Activated CD4-positive, alpha-beta T cell treated with anti-CD3 and anti-CD28 coated beads, Interleukin-2, Interleukin-6, amounts not matched to agents 100 ng/mL and 50 ng/mL, durations not matched to agents 16 hours and 8 hours (primary cell): Measurements from ENCODE around the gene SIGMAR1.
"Not testable (repeated sequence)": the region's sequence is repeated elsewhere in the genome, so short reads cannot be mapped to it uniquely, and the experiment has no call there.

Experiments
- DNase-seq: peaks from one replicate; pipeline ENCODE4 v3.0.0-alpha.2; 2020

The SIGMAR1 gene

DNA sequence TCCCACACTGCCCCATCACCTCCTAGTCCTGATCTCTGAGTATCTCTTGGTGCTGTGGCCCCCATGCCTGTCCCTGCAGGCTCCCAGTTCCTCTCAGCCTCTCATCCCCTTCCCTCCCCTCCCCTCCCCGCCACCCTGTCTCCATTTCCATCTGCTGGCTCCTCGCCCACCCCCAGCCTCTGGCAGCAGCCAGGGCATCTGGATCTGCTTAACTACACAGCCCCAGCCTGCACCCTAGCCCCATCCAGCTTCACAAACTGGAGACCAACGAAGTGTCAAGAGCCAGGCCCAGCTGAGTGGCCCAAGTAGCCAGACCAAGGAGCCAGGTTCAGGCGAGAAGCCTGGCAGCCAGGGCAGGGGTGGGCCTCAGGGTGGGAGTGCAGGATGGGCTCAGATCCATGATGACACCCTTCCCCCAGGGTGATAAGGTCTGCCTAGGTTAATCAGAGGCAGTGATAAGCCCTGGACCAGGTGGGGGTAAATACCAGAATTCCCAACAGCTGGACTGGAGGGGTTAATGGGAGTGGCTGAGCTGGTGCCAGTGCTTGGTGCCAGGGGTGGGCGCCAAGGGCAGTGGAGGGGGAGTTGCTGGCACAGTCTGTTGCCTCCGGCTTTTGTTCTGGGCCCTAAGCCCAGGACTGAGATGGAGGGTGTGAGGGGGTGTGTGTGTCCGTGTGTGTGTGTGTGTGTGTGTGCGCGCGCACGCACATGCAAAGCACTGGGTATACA is 16.9 kb upstream of the SIGMAR1 start:
- no peak for DNase-seq

DNA sequence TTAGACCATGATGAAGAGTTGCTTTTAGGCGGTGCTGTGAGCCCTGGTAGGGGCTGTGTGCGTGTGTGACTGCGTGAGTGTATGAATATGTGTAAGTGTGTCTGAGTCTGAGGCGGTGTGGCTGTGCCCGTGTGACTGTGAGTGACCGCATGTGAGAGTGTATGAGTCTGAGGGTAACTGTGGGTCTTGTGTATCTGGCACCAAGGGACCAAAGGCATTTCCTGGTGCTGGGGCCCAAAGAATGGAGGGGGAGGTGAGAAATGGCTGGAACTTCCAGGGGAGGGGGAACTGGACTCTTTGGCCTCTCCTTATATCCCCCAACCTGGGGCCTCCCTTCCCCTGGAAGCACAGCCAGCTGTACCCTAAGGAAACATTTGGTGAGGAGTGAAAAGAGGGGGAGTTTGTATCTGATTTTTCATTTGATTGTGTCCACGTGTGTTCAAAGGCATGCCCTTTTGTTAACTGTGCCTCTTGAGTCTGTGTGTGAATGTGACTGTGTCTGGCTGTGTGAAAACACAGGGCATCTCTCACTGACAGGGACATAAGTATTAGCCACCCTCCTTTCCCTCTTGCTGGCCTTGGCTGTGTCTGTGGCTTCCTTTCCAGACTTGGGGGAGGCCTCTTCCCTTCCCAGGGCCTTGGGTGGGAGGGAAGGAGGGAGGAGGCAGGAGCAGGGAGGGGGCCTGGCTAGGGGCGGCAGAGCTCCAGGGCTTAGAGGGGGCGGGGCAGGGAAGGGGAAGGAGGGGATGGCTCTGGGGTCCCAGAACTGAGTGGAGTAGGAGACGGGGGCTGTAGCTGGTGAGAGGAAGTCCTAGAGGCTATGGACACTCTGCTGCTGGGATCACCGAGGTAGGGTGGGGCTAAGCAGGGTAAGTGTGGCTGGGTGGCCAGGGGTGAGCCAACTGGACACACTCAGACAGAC is 15.8 kb upstream of the SIGMAR1 start:
- DNase-seq: no peak

- no peak for DNase-seq
Measured at GRCh38 chr9:34652602-34653000, 15.0 kb upstream of the SIGMAR1 start.

DNA sequence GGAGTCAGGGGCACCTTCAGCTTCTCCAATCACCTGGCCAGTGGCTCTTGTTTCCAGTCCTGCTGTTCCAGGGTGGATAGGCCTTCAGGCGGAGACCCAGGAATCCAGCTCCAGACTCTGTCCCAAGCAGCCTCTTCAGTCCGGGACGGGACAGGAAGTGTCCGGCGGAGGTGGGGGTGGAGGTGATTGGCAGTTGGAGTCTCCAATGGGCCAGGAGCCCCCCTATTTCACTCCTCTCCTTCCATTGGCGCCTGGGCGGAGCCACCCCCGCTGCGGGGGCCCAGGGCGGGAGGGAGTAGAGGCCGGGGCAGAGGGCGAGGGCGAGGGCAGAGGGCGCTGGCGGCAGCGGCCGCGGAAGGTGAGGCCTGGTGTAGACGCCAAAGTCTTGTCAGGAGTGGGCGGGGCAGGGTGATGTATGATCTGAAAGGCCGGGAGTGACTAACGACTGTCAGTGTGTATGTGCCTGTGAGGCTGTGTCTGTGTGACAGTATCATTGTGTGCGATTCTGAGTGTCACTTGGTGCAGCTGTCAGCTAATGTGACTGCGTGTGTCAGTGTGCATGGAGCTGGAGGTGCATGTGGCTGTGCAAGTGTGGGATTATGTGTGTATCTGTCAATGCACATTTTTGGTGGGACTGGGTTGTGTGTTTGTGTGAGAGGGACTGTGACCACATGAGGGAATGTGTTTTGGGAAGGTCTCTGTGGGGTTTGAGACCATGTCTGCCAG is 14.5 kb upstream of the SIGMAR1 start, which contains the start of gene IL11RA:
TSS of gene IL11RA (plus strand) at position 310 of the 726 bp plus-strand sequence. CDS start 3,033 bp downstream, outside the sequence.
- peak; percentile 59 for DNase-seq

DNA sequence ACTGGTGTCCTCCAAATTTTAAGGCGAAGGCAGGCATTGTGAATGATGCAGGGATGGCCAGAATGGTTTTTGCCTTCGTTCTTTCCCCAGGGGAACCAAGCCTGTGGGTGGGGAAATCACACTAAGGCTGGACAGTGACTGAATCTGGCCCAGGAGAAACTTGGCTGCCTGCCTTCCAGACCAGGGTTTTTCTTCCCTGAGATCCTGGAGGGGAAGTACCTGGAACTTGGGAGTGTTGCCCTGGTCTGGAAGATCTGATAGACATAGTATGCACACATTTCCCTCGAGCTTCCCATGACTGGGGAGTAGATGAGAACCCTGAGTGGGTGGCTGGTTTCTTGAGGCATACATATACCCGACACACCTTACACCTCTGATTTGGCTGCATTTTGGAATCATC is 13.7 kb upstream of the SIGMAR1 start:
- no peak for DNase-seq

GRCh38 chr9:34650816-34651215 is 13.2 kb upstream of the SIGMAR1 start:
- no peak for DNase-seq

- no peak for DNase-seq
Measured at GRCh38 chr9:34648673-34649072, 11.1 kb upstream of the SIGMAR1 start.

GRCh38 chr9:34647651-34648050 is 10.1 kb upstream of the SIGMAR1 start:
- peak; percentile 36 for DNase-seq

DNA sequence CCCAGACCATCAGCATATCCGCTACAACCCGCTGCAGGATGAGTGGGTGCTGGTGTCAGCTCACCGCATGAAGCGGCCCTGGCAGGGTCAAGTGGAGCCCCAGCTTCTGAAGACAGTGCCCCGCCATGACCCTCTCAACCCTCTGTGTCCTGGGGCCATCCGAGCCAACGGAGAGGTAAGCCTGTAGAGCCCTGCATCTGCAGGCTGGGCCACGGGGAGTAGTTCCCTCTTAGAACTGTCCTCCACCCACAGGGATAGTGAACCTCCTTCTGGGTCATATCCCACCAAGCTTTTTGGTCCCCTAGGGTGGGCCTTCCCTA is 9.5 kb upstream of the SIGMAR1 start:
- no peak for DNase-seq

GRCh38 chr9:34646211-34647083 is 8.9 kb upstream of the SIGMAR1 start, which contains the start of gene GALT:
Gene GALT, plus strand, starts transcription at chr9:34646675. Its CDS starts 30 bp downstream, at chr9:34646705.
- DNase-seq: peak; percentile 97

DNA sequence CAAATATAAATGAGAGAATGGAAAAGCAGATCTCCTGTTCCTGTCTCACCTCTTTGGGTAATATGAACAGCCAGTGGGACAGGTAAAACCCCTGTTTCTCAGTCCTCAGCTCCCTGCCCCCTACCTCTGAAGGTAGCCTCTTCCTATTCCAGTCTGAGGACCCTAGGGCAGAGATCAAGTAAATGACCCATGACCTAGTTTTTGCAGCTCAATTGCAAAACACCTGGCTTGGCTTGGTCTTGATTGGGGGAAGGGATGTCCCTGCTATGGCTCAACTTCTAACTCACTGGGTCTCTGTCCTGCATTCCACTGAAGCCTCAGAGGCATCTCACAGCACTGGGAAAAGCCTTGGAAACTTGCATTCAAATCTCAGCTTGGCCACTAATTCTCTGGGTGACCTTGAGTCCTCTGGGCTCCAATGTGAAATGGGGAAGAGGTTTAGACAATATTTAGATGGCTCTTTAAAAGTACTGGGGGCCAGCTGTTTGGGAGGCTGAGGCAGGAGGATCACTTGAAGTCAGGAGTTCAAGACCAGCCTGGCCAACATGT is 7.3 kb upstream of the SIGMAR1 start:
- no peak for DNase-seq

GRCh38 chr9:34642679-34643078 is 5.1 kb upstream of the SIGMAR1 start:
- DNase-seq: no peak

DNA sequence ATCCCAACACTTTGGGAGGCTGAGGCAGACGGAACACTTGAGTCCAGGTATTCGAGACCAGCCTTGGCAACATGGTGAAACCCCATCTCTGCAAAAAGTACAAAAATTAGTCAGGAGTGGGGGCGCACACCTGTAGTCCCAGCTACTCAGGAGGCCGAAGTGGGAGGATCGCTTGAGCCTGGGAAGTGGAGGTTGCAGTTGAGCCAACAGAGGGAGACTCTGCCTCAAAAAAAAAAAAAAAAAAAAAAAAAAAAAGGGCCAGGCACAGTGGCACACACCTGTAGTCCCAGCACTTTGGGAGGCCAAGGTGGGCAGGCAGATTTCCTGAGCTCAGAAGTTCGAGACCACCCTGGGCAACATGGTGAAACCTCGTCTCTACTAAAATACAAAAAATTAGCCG is 1.7 kb upstream of the SIGMAR1 start:
- DNase-seq: not testable (repeated sequence)

- no peak for DNase-seq
Measured at GRCh38 chr9:34638138-34638445, 505 bp upstream of the SIGMAR1 start.

DNA sequence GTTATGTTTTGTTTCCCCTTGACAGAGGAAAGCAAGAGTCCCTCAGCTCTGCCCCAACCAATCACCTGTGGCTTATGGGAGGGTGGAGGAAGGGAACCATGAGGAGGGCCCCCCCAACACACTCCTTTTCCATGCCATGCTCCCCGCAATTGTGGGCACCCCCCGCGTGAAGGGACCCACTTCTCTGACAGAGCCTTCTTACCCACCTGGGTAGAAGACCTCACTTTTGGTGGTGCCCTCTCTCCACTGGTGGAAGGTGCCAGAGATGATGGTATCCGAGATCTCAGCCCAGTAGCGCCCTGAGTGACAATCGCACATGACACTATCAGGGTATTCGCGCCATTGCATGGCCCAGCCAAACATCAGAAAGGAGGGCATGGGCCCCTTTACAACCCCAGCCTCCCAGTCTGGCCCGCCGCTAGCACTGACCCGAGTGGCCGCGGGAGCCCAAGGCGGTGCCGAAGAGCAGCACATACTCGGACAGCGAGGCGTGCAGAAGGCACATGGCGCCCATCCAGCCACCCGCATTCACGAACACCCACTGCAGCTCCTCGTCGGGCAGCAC is 714 bp downstream of the SIGMAR1 start:
- DNase-seq: peak; percentile 42

- DNase-seq: no peak
Measured at GRCh38 chr9:34635556-34635955, 2.0 kb downstream of the SIGMAR1 start.

- no peak for DNase-seq
Measured at GRCh38 chr9:34634551-34635248, 2.9 kb downstream of the SIGMAR1 start.

DNA sequence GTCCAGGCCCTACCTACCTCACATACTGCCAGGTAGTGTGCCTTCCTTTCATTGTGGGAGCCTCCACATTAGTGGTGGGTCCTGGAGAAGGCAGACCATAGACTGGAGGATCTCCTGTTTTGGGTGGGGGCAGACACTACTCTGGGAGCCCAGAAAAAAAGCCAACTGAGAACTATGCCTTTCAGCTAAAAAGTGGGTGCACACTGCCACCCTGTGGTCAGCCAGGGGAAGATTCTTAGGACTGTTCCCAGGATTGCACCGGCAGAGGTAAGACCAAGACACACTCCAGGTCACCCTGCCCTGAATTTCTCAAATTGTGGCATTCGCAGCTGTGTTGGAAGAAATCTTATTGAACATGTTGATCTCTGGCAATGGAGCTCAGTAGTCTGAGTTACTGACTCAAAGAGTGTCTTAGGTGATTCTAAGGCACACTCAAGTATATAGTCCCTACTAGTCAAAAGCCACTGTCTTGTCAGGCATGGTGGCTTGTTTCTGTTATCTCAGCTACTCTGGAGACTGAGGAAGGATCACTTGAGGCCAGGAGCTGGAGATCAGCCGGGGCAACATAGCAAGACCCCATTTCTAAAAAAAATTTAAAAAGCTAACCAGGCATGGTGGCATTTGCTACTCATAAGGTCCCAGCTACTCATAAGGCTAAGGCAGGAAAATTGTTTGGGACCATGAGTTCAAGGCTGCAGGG is 3.6 kb downstream of the SIGMAR1 start:
- DNase-seq: peak; percentile 82

DNA sequence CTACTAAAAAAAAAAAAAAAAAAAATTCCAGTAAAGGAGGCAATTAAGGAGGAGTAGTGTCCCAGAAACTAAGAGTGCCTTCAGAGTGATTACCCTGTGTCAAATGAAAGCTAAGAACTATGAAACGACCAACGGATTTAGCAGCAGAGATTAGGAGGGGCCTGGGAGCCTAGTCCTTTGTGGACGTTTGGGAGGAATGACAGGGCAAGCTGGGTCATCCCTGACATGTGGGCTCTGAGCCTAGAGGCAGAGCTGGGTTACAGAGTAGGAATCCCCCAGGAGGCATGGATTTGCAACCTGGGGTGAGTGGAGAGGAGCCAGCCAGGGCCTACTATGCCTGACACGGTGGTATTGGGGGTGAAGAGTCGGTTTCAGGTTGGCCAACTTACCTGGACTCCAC is 4.4 kb downstream of the SIGMAR1 start:
- DNase-seq: no peak

- no peak for DNase-seq
Measured at GRCh38 chr9:34630402-34631154, 7.0 kb downstream of the SIGMAR1 start.
